HG03520 (cell line): ENCODE measurements around the gene ZXDA.
A peak's percentile ranks its signal among the peaks of the same experiment; 100 is the strongest.
"Not testable (repeated sequence)": the region's sequence is repeated elsewhere in the genome, so short reads cannot be mapped to it uniquely, and the experiment has no call there.

Experiments used
- ATAC-seq: cut with Tn5 transposase; IDR thresholded peaks from one replicate; pipeline ENCODE4 v1.9.1; 2021; ENCODE audit warnings: mild to moderate bottlenecking, moderate library complexity; ENCODE audit not compliant: unreplicated experiment

ZXDA gene, protein sequence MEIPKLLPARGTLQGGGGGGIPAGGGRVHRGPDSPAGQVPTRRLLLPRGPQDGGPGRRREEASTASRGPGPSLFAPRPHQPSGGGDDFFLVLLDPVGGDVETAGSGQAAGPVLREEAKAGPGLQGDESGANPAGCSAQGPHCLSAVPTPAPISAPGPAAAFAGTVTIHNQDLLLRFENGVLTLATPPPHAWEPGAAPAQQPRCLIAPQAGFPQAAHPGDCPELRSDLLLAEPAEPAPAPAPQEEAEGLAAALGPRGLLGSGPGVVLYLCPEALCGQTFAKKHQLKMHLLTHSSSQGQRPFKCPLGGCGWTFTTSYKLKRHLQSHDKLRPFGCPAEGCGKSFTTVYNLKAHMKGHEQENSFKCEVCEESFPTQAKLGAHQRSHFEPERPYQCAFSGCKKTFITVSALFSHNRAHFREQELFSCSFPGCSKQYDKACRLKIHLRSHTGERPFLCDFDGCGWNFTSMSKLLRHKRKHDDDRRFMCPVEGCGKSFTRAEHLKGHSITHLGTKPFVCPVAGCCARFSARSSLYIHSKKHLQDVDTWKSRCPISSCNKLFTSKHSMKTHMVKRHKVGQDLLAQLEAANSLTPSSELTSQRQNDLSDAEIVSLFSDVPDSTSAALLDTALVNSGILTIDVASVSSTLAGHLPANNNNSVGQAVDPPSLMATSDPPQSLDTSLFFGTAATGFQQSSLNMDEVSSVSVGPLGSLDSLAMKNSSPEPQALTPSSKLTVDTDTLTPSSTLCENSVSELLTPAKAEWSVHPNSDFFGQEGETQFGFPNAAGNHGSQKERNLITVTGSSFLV

DNA sequence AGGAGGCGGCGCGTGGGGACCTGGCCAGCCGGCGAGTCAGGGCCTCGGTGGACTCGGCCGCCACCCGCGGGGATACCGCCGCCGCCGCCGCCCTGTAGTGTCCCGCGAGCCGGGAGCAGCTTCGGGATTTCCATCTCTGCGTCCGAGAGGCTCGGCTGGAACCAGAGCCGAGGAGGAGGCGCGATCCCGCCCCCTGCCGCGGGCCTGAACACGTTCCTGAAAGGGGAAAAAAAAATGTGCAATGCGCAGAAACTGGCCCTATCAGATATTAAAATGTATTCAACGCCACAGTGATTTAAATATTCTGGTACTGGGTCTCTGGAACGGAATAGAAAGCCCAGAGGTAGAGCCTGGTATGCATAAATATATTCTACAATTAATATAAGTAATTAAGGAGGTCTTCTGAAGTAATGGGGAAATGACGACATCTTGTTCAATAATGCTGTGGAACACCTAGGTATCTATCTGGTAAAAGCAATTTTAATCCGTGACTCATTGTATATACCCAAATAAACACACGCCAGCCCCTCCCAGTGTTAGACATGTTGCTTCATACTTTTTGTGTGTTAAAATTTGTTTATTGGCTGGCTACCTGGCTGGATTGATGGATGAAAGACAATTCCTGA, at the start of gene ZXDA:
Gene ZXDA, minus strand, starts transcription at position 172 of the 626 bp plus-strand sequence. Its CDS starts 38 bp downstream, at position 134.
- ATAC-seq, result peak; percentile 48

DNA sequence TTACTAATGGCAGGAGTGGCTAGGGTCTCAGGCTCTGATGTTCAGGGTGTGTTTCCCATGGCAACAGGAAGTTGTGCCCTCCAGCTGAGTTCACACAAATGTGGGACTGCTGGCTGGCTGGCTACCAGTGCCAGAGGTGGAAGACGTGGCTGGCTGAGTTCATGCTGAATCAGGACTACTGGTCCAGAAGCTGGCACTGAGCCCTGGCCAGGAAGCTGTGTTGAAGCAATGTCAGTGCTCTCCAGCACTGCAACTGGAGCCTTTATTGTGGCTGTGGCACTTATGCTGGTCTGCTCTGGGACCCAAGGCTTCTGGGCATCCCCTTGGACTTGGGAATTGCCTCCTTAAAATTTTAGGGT, 42.0 kb upstream of the ZXDA start:
- ATAC-seq, result no peak

DNA sequence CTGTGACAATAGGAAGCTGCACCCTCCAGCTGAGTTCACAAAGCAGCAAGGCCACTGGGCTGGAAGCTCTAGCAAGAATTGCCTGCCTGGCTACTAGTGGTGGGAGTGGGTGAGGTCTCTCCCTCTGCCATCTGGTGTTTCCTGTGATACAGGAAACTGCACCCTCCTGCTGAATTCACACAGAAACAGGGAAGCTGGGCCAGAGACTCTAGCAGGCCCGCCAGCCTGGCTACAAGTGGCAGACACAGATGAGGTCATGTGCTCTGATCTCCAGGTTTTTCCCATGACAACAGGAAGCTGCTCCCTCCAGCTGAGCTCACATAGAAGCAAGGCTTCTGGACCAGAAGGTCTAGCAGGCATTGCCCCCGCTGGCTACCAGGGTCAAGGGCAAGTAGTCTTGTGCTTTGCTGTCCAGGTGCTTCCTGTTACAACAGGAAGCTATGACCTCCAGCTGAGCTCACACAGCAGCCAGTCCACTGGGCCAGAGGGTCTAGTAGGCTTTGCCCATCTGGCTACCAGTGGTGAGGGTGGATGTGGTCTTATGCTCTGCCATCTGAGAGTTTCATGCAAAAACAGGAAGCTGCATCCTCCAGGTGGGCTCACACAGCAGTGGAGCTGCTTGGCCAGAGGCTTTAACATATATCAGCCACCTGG, 41.5 kb upstream of the ZXDA start:
- no peak for ATAC-seq

DNA sequence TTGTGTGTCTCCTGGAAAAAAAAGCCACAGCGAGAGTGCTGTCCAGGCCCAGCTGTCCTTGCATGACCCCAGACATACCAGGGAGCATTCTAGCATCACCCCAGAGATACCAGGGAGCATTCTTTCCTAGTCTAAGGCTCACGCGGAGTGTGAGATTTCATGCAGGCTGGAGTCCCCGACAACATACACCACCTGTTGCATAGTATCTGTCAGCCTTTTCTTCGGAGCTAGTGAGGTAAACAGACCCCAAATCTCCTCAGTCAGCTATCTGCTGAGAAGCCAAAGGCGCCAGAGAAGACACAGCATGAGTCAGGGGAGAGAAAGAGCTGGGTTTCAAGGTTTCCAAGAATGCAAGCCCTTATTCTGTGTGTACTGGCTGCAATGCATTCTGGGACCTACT, 23.1 kb upstream of the ZXDA start:
- no peak for ATAC-seq

DNA sequence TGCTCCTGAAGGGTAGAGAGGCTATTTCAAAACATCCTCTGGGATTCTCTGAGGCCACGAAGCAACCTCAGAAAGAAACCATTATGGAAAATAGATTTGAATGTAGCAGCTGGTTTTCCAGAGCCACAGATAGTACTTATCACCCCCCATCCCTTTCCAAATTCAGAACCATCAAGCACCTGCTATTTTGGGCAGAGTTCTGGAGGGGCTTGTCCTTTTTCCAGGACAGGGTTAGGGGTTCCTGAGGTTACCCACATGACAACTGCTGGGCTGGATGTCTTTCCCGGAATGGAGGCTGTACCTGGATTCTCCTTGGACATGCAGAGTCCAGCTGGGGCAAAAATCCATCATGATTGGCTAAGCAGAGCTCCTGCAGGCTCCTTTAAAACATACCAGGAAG, 22.0 kb upstream of the ZXDA start:
- ATAC-seq, result no peak

DNA sequence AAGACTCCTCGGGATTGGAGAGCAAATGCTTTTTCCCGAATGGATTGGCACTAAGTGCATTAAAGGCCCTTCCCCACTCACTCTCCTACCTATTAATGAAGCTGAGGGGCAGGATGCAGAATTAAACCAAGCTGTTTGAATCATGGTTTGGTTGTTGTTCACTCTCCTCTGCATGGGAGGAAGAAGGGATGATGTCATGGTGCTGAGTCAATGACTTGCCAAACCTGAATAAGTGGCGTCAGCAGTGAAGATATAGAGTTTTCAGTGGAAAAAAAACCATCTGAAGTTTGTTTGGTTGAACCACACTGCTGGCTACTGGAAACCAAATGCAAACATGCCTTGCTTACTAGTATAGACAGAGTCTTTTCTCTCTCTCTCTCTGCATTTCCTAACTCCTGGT, 19.8 kb upstream of the ZXDA start:
- ATAC-seq, result no peak

DNA sequence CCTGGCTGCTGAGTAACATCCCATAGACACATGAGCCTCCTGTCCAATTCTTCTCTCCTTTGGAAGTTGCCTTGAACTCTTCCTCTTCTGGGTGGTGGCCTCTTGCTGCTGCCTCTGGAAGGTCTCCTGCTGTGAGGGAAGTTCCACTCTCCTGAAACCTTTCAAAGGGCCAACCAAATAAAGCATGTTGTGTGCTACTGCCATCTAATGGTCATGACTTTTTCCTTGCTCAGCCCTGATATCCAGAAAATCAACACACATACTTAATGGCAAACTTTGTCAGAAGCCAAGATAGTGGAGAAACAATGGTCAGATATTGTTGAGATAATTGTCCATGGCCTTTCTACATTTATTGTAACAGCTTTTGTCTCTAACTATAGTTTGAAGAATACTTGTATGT, 19.1 kb upstream of the ZXDA start:
- no peak for ATAC-seq

DNA sequence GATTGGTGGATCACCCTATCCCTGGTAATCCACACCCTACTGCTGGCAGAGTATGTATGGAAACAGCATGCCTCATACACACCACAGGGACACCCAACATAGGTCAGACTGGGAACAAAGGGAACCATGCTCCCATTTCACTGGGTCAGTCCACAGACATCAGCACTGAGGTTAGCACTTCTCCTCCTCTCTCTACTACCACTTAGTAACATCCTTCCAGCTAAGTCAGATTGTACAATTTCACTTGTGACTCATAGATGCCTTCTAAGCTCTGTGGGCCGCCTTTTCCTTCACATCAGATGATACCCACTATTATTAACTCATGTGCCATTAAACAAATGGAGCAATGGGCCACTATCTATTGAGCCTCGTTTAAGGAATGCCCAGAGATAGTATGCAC, 15.5 kb upstream of the ZXDA start:
- no peak for ATAC-seq

DNA sequence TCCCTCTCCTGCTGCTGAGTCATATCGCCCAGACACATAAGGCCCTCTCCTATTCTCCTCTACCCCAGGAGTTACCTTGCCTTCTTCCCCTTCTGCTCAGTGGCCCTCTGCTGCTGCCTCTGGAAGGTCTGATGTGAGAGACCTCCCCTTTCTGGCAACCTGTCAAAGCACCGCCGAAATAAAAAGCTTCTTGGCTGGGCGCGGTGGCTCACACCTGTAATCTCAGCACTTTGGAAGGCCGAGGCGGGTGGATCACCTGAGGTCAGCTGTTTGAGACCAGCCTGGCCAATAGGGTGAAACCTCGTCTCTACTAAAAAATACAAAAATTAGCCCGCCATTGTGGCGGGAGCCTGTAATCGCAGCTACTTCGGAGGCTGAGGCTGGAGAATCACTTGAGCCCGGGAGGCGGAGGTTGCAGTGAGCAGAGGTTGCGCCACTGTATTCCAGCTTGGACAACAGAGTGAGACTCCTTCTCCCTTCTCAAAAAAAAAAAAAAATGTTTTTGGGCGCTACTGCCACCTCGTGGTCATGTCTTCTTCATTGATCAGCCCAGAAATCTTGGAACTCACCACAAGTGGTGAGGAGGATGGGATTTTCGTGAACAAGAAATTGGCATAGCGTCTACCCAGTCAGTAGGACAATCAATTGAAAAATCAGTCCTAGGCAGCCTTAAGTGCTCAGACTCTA, 8.6 kb upstream of the ZXDA start:
- ATAC-seq, result no peak

DNA sequence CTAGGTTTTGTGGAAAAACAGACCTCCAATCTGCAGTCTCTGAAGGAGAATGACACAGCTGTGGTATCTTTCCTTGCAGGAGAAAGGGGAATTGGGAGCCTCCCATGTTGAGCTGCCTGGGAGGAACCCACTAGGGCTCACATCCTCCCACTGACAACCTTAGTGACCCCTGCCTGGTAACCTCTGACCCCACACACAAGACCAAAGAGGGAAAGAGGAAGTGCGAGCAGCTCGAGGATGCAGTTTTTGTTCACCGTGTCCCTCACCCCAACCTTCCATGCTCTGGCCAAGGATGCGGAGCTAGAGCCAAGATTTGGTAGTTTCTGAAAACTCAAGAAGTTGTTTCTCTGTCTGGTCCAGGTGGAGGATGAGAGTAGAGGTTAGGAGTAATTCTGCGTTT, 5.4 kb upstream of the ZXDA start:
- no peak for ATAC-seq

DNA sequence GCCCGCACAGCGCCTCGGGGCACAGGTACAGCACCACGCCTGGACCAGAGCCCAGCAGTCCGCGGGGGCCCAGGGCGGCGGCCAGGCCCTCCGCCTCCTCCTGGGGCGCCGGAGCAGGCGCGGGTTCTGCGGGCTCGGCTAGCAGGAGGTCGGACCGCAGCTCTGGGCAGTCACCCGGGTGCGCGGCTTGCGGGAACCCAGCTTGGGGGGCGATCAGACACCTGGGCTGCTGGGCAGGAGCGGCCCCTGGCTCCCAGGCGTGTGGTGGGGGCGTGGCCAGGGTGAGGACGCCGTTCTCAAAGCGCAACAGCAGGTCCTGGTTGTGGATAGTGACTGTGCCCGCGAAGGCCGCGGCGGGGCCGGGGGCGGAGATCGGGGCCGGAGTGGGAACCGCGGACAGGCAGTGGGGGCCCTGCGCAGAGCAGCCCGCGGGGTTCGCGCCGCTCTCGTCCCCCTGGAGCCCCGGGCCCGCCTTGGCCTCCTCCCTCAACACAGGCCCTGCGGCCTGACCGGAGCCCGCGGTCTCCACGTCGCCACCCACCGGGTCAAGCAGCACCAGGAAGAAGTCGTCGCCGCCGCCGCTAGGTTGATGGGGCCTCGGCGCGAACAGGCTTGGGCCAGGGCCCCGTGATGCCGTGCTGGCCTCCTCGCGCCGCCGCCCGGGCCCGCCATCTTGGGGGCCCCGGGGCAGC, 517 bp downstream of the ZXDA start:
- ATAC-seq, result peak; percentile 67

DNA sequence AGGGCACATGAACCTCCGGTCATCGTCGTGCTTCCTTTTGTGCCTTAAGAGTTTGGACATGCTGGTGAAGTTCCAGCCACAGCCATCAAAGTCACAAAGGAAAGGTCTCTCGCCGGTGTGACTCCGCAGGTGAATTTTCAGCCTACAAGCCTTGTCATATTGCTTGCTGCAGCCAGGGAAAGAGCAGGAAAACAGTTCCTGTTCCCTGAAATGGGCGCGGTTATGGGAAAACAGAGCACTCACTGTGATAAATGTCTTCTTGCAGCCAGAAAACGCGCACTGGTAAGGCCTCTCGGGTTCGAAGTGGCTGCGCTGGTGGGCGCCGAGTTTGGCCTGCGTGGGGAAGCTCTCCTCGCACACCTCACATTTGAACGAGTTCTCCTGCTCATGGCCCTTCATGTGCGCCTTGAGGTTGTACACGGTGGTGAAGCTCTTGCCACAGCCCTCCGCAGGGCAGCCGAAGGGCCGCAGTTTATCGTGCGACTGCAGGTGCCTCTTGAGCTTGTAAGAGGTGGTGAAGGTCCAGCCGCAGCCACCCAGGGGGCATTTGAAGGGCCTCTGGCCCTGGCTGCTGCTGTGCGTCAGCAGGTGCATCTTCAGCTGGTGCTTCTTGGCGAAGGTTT, 1.2 kb downstream of the ZXDA start:
- ATAC-seq, result not testable (repeated sequence)

DNA sequence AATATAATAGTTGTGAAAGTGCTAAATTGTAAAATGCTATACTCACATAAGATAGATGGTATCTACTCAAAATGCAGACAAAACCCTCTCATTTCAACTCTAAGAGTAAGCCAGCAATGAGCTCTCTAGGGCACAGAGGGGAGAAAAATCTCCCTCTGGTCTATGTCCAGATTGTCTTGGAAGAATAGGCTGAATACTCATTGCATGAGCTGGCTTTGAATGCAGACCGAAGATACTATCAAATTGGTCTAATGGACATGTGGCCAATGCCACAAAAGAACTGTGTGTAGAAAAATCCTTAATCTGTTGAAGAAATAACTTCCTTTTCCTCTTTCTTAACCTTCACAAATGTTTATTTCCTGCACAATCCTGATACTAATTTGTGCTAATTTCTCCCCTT, 3.5 kb downstream of the ZXDA start:
- no peak for ATAC-seq

DNA sequence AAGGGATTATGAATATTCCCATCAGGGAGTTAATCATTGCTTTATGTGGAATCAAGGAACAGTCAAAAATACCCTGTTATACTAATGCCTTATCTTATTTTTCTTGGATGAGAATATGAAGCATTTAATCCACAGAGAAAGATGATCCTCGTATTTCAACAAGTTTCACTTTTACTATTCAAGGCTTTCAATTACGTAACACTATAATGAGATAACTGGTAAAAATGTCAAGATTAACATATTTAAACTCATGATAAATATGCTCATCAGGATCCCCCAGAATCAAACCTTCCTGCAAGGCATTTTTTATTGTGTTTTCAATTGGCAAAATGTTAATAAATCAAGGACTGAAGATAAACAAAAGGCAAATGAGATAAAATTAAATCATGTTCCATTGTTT, 5.1 kb downstream of the ZXDA start:
- ATAC-seq, result no peak

DNA sequence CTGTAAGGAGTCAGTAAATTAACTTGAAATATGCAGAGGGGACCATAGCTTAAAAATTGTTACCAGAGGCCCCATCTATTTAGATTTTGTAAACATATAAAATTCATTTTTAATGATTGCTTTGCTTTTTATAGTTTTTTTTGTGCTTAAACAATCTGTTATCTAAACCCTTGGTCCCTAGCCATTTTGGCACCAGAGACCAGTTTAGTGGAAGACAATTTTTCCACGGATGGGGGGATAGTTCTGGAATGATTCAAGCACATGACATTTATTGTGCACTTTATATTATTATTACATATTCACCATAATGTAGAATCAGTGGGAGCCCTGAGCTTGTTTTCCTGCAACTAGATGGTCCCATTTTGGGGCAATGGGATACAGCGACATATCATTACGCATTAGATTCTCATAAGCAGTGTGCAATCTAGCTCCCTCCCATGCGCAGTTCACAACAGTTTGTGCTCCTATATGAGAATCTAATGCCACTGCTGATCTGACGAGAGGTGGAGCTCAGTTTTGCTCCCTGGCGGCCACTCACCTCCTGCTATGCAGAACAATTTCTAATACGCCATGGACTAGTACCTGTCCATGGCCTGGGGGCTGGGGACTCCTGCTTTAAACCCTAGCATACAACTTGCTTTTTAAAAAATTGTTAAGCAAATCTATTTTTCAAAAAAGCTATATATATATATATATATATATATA, 5.9 kb downstream of the ZXDA start:
- ATAC-seq, result no peak

DNA sequence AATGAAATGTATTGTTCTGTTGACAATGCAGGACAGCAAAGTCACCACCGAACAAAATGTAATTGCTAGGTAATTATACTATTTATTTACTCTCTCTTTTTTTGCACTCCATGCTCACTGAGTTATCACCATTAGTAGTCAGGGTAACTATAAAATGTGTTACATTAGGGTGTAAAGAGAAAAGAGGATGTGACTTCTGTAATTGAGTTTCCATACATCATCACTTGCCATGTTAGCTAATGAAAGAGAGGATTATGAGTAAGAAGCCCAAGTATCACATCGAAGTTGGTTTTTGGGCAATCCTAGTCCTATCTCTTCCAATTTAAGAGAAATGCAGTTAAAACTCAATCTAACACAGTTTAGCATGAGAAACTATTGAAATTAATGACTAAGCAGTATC, 7.6 kb downstream of the ZXDA start:
- no peak for ATAC-seq

DNA sequence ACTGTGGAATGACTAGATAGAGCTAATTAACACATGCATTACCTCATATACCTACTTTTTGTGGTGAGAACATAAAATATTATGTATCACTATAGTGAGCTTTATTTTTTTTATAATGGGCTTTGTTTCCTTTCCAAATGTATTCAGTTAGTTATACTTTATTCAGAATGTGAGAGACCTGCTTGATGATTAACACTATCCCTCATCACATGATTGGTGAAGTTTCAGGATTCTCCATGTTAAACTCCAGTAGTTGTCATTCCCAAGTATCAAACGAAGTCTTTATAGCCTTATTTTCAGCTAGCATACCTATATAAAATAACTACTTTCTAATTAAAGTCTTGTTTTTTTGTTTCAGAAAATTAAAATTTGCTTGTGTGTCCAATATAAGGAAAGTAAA, 8.8 kb downstream of the ZXDA start:
- ATAC-seq, result no peak

DNA sequence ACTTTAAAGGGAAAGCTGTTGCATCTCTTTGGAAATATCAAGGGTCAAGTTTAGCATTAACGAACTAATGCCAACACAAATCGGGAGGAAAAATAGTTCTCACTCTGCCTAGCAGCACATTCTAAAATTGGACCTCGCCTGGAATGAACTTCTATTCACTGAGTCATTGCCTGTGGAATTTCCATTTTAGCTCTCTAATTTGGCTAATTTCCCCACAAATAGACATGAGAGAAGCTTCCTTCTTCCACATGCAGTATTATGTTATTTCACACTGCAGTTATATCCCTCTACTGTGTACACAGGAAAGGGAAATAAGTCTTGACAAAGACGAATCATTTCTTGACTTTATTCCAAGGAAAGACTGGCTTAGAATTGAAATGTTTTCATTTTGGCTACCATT, 9.3 kb downstream of the ZXDA start:
- ATAC-seq, result no peak

DNA sequence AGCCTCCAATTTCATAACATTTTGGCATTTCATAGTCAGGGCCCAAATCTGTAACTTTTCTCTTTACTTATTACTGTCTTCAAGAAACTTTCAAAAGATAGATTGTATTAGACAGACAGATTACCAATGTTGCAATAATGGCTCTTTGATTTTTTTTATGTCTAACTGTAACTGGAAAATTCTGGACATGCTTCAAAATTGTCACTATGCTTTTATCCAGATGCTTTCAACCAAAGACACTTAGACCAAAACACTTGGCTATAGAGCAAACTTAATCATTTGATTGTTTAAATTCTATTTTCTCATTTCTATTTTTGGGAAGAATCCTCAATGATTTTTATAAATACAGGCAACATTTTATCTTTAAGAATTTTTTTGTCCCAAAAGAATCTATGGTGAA, 10.4 kb downstream of the ZXDA start:
- ATAC-seq, result no peak
